Measurements from ENCODE around the gene UGT3A2.
"Not testable (repeated sequence)": the region's sequence is repeated elsewhere in the genome, so short reads cannot be mapped to it uniquely, and the experiment has no call there.

The UGT3A2 gene

DNA sequence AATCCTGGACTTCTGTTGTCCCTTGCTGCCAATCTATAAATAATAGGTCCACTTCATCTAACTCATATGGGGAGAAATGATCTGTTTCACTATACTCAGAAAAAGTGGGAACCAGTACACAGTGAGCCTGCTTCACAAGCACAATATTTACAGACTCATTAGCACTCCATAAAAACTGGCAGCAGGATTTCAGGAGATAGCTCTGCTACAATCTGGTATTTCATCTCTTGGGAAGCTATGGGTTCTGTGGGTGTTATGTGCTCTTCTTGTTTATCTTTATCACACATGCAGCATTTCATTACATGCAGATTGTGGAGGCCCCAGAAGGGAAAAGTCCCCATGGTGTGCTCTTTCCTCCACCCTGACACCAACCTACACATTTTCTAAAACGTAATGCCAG is 33.2 kb downstream of the UGT3A2 start:
- TF ChIP-seq, protein P1, sequence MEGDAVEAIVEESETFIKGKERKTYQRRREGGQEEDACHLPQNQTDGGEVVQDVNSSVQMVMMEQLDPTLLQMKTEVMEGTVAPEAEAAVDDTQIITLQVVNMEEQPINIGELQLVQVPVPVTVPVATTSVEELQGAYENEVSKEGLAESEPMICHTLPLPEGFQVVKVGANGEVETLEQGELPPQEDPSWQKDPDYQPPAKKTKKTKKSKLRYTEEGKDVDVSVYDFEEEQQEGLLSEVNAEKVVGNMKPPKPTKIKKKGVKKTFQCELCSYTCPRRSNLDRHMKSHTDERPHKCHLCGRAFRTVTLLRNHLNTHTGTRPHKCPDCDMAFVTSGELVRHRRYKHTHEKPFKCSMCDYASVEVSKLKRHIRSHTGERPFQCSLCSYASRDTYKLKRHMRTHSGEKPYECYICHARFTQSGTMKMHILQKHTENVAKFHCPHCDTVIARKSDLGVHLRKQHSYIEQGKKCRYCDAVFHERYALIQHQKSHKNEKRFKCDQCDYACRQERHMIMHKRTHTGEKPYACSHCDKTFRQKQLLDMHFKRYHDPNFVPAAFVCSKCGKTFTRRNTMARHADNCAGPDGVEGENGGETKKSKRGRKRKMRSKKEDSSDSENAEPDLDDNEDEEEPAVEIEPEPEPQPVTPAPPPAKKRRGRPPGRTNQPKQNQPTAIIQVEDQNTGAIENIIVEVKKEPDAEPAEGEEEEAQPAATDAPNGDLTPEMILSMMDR (IDR thresholded peaks at IDR 0.05; ENCODE audit: insufficient read depth, missing control alignments), result no peak
- DNase-seq (ENCODE audit: insufficient read length, low spot score), result no peak
- FAIRE-seq, result no peak

DNA sequence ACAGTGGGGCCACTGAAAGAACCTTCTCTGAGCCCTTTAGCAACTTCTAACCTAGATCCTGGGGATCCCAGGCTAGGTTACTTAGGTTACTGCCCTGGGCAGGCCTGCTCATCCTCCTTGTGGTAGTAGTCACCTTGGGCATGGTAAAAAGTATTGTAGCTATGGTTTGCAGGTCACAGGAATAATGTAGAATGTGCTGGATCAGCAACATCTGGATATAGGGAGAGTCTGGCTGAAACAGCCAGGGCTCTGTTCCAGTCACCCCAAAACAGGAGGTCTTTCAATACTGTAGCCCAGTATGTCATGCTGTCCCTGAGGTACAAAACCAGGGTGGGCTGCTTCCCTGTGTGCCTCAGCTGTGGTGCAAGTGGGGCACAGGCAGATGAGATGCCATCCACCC is 33.6 kb downstream of the UGT3A2 start:
- FAIRE-seq (no peak), DNase-seq (ENCODE audit: insufficient read length, low spot score) (no peak)
- TF ChIP-seq, protein P1 (IDR thresholded peaks at IDR 0.05; ENCODE audit: insufficient read depth, missing control alignments), result no peak

DNA sequence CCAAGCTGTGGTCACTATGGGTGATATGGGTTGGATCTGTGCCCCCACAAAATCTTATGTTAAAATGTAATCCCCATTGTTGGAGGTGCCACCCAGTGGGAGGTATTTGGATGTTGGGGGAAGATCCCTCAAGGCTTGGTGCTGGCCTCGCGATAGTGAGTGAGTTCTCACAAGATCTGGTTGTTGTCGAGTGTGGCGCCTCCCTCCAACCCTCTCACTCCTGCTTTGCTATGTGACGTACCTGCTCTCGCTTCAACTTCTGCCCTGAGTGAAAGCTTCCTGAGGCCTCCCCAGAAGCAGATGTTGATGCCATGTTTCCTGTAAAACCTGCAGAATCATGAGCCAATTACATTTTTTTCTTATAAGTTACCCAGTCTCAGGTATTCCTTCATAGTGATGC is 35.5 kb downstream of the UGT3A2 start:
- no peak for DNase-seq (ENCODE audit: insufficient read length, low spot score)
- FAIRE-seq, result no peak
- TF ChIP-seq, protein P1 (IDR thresholded peaks at IDR 0.05; ENCODE audit: insufficient read depth, missing control alignments), result no peak

DNA sequence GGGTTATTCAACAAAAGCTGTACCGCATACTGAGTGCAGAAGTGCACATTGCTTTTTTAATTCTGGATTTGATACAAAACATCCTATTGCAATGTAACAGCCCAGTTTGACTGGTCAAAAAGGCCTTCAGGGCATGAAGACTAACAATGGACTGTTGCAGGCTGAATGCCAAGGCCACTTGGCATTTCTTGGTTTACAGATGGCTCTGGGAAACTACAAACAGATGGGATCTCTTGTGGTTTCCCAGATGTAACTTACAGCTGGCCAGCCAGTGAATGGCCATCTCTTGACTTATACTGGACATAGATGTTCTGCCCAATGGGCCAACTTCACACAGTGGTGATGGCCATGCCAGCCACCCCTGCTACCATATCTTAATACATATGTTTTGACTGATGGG is 36.8 kb downstream of the UGT3A2 start:
- DNase-seq (ENCODE audit: insufficient read length, low spot score) (no peak), FAIRE-seq (no peak)

DNA sequence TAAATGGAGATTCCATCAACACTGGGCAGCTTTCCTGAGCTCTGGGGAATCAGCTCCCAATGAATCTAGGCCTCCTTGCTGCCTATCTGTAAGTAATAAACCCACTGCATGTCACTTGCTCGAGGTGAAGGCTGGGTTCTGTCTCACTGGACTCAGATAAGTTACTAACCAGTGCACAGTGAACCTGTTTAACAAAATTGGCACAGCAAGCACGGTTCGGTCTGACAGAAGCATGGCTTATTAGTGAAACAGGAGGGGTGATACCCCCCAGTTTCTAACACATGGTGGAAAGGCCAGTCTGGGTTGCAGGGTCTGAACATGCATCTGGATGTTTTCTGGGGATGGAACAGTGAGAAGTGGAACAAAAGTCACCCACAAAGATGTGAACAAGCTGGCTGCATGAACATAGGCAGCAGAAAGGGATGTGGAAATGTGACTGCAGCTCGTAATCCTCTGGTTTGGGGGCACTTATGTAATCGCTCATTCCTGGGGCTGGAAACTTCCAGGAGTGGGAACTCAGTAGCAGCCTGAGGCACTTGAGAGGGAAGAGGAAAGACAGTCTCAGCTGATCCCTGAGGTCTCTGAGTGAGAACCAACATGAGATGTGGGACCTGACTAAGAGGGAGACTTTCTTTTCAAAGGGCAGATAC is 37.7 kb downstream of the UGT3A2 start:
- no peak for FAIRE-seq
- no peak for DNase-seq (ENCODE audit: insufficient read length, low spot score)

More for the DNA sequence above, 36.8 kb downstream of the UGT3A2 start:
- TF ChIP-seq, protein P1 (IDR thresholded peaks at IDR 0.05; ENCODE audit: insufficient read depth, missing control alignments), result no peak

DNA sequence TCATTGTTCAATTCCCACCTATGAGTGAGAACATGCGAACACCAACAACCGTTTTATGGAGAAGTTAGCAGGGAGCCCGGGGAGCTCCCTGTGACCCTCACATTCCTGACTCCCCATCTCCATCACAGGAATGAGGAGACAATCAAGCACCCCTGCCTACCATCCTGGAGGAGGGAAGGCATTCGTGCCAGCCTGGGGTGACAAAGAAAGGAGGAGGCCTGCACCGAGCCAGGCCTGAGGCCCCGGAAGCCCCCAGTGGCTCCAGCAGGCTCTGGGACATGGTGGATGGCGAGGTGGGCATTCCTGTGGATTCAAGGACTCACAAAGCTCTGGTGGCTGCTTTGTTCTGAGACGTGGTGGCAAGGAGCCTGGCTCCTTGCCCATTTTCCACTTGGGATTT is 39.0 kb downstream of the UGT3A2 start:
- FAIRE-seq, result no peak
- DNase-seq (ENCODE audit: insufficient read length, low spot score), result no peak
- TF ChIP-seq, protein P1 (IDR thresholded peaks at IDR 0.05; ENCODE audit: insufficient read depth, missing control alignments), result no peak

More for the DNA sequence above, 37.7 kb downstream of the UGT3A2 start:
- TF ChIP-seq, protein P1 (IDR thresholded peaks at IDR 0.05; ENCODE audit: insufficient read depth, missing control alignments), result no peak

DNA sequence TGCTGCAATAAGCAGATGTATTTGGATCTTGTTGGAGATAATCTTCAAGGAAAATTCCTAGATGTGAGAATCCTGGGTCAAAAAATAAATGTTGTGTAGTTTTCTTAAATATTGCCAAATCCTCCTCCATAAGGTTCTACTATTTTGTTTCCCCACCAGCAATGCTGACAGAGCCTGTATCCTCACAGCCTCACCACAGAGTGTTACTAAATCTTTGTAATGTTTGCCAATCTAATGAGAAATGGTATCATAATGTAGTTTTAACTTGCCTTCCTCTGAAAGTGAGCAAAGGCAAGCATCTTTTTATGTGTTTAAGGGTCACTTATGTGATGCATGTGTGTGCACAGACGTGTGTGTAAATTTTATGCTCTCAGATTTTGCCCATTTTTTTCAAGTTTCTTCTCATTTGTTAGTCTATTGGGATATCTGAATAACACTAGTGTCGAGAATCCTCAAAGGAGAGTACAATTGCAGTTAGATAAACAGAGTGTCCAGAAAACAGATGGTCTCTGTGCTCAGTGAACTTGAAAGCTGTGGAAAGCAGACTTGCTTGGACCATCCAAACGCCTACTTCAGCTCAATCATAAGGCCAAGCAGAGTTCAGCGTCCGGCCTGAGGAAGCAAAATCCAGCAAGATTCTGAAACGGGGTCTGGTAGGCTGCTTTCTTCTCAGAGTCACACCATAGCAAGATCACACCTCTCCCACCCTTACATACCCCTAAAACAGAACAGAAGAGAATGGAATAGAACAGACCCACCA is 39.8 kb downstream of the UGT3A2 start:
- TF ChIP-seq, protein P1 (IDR thresholded peaks at IDR 0.05; ENCODE audit: insufficient read depth, missing control alignments), result no peak
- no peak for DNase-seq (ENCODE audit: insufficient read length, low spot score)
- no peak for FAIRE-seq

DNA sequence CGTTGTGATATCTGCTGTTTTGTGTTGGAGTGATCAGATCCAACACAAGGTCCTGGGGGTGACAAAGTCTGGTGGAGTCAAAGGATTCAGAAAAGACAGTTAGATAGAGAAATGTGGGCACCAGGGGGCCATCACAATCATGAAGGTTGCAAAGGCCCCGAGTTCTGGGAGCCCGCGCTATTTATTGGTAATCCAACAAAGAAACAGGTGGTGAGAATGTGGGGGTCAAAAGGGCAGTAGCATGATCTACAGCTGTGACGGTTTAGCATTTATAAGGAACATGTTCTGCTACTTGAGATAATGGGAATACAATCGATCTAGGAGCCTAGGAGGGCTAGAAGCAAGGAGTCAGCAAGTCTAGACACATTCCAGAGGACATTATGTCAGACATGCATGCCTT is 44.4 kb downstream of the UGT3A2 start:
- not testable (repeated sequence) for FAIRE-seq; DNase-seq (ENCODE audit: insufficient read length, low spot score)

DNA sequence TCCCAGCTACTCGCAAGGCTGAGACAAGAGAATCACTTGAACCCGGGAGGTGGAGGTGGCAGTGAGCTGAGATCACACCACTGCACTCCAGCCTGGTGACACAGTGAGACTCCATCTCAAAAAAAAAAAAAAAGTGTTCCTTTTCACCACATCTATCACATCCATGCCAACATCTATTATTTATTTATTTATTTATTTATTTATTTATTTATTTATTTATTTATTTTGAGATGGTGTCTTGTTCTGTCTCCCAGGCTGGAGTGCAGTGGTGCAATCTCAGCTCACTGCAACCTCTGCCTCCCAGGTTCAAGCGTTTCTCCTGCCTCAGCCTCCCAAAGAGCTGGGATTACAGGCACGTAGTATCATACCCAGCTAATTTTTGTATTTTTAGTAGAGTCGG is 47.1 kb downstream of the UGT3A2 start:
- not testable (repeated sequence) for DNase-seq (ENCODE audit: insufficient read length, low spot score); FAIRE-seq
